CD4-positive, CD25-positive, alpha-beta regulatory T cell (primary cell): ENCODE results near the gene ZFYVE21. TPM values are rescaled to one million over a fixed set of nuclear protein-coding genes. Genes with fewer than 3 reads are reported as not detected.

Experiments used
- ATAC-seq, 2 donors: fragments of 150-1000 bp; cut with Tn5 transposase; one replicate each; pipeline ENCODE4 v1.10.0; 2021; ENCODE audit warnings: low read depth in 2 of 2, moderate number of reproducible peaks in 2 of 2, moderate library complexity in 1 of 2
- DNase-seq, 3 donors: peaks; one replicate each; pipeline versions ENCODE4 v3.0.0 to v3.0.0-alpha.2; 2012 to 2022; ENCODE audit warnings: mixed read lengths in 1 of 3
- H3K27ac ChIP-seq: one replicate; pipeline ENCODE4 v1.7.0; 2013; ENCODE audit warnings: mild to moderate bottlenecking, low read length; ENCODE audit not compliant: insufficient read depth, poor library complexity, severe bottlenecking
- H3K27me3 ChIP-seq: one replicate; pipeline ENCODE4 v1.7.0; 2013; ENCODE audit warnings: low read length; ENCODE audit not compliant: control insufficient read depth, insufficient read depth
- H3K36me3 ChIP-seq: one replicate; pipeline ENCODE4 v1.7.0; 2013; ENCODE audit warnings: mild to moderate bottlenecking, low read length, moderate library complexity; ENCODE audit not compliant: control insufficient read depth, insufficient read depth
- H3K4me1 ChIP-seq: 2 replicates; pipeline ENCODE4 v1.7.0; 2013; ENCODE audit warnings: mild to moderate bottlenecking, low read length; ENCODE audit not compliant: insufficient read depth, control insufficient read depth, poor library complexity, severe bottlenecking
- H3K4me3 ChIP-seq: one replicate; pipeline ENCODE4 v1.7.0; 2013; ENCODE audit warnings: low read depth, mild to moderate bottlenecking, low read length, moderate library complexity
- H3K9me3 ChIP-seq, 2 experiments: 1 replicate in 1 of 2; 2 replicates in 1 of 2; pipeline ENCODE4 v1.7.0; 2013; ENCODE audit warnings: low read length in 2 of 2, mild to moderate bottlenecking in 1 of 2, moderate library complexity in 1 of 2; ENCODE audit not compliant: control insufficient read depth in 2 of 2
- H3K27ac Mint-ChIP-seq, 3 donors: one replicate each; pipeline ENCODE4 v1.8.0; 2020 to 2022; ENCODE audit warnings: mild to moderate bottlenecking in 3 of 3, mixed read lengths in 3 of 3, moderate library complexity in 2 of 3
- H3K27me3 Mint-ChIP-seq: one replicate; pipeline ENCODE4 v1.8.0; 2022; ENCODE audit warnings: mild to moderate bottlenecking, mixed read lengths
- H3K36me3 Mint-ChIP-seq: one replicate; pipeline ENCODE4 v1.8.0; 2020; ENCODE audit warnings: mixed read lengths
- H3K4me1 Mint-ChIP-seq, 4 donors: one replicate each; pipeline ENCODE4 v1.8.0; 2020 to 2022; ENCODE audit warnings: mixed read lengths in 4 of 4, mild to moderate bottlenecking in 1 of 4
- H3K4me3 Mint-ChIP-seq, 4 donors: one replicate each; pipeline ENCODE4 v1.8.0; 2020 to 2022; ENCODE audit warnings: mild to moderate bottlenecking in 4 of 4, mixed read lengths in 4 of 4, moderate library complexity in 3 of 4
- H3K9me3 Mint-ChIP-seq, 7 donors: one replicate each; pipeline ENCODE4 v1.8.0; 2020 to 2022; ENCODE audit warnings: mixed read lengths in 7 of 7, mild to moderate bottlenecking in 3 of 7, moderate library complexity in 2 of 7
- polyA plus RNA-seq, 4 donors: library from polyadenylated mRNA; unstranded; fragments of 300-500 nt; fragmentation: Illumina TruSeq; gene quantifications; one replicate each; pipeline ENCODE4 v1.2.3, GENCODE V29; 2021
- total RNA-seq: library from RNA; stranded (reverse); gene quantifications from one replicate; pipeline ENCODE4 v1.2.3, GENCODE V29; 2022

The ZFYVE21 gene
- total and polyA plus RNA-seq, 5 donors from 2014 or later = 12.1 to 25.0 (median 15.1) TPM

DNA sequence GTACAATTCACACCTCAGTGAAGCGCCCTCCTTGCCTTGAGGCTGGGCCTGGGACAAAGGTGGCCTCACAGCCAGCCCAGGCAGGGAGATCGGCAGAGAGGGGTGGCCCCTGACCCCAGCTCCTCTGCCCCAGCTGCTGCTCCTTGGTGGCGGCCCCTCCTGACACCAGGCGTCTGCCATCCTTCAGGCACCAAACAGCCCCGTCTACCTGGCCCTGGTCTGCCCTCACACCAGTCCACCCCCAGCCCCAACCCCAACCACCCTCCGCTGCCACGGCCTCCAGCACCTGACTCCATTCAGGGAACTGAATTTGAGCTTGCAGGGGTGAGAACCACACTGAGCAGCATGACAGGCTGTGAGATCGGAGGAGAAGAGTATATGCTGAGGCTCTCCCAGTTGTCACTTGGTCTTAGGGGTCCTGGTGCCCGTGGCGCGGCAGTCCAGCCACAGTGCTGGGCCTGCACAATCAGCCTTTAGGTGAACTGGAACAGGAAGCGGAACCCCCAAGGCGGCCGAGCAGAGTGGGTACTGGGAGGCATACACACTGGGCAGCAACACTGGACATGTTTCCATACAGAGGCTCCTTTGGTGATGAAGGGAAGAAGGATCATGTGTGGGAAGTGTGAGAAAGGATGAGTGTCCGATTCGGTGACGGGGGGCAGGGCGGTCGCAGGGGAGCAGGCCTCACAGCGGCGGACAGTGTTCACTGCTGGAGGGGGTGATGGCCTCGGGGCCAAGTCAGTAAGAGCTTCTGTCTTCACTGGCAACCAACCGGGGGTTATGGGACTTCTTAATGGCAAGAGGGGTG, 18.7 kb downstream of the ZFYVE21 start:
- no peak overlapping the region for H3K27ac ChIP-seq
- peak in 1 of 2 donors; percentile 6 for ATAC-seq
- Mint-ChIP-seq H3K9me3 (no peaks in the 10 kb centered on the region), H3K27me3 (no peaks in the 10 kb centered on the region), H3K27ac (peak overlapping the region in 2 of 3 donors; percentile 15 to 48), H3K4me3 (no peak overlapping the region), H3K36me3 (peaks cover 30% of the 10 kb centered on the region), H3K4me1 (no peaks in the 10 kb centered on the region)
- no peak overlapping the region for H3K4me3 ChIP-seq
- H3K4me1 ChIP-seq = no peaks in the 10 kb centered on the region
- no peak for DNase-seq
- H3K36me3 ChIP-seq = peaks cover 27% of the 10 kb centered on the region
- H3K27me3 ChIP-seq = no peaks in the 10 kb centered on the region
- H3K9me3 ChIP-seq = no peaks in the 10 kb centered on the region

DNA sequence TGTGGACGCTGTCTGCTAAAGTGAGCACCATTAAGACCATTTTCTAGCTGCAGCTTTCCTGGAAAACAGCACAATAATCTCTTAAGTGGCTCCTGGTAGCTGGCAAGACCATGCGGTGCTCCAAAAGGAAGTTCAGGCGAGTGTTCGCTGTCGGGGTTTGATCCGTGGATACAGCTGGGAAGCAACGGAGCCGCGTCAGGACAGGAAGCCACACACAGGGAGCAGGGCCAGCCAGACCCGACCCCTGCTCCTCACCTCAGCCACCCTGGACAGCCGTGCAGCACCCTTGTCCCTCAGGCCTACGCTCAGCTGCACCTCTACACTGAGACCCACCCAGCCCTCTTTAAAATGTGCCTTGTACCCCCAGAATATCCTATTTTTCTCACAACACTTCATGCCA, 19.4 kb downstream of the ZFYVE21 start:
- Histone ChIP-seq H3K4me1 (no peaks in the 10 kb centered on the region), H3K4me3 (no peak overlapping the region), H3K27ac (no peak overlapping the region), H3K36me3 (peaks cover 26% of the 10 kb centered on the region), H3K9me3 (no peaks in the 10 kb centered on the region), H3K27me3 (no peaks in the 10 kb centered on the region)
- DNase-seq (no peak), ATAC-seq (no peak)
- Mint-ChIP-seq H3K27ac (peak overlapping the region in 2 of 3 donors; percentile 15 to 33), H3K4me3 (no peak overlapping the region), H3K4me1 (no peaks in the 10 kb centered on the region), H3K36me3 (peaks cover 24% of the 10 kb centered on the region), H3K9me3 (no peaks in the 10 kb centered on the region), H3K27me3 (no peaks in the 10 kb centered on the region)

DNA sequence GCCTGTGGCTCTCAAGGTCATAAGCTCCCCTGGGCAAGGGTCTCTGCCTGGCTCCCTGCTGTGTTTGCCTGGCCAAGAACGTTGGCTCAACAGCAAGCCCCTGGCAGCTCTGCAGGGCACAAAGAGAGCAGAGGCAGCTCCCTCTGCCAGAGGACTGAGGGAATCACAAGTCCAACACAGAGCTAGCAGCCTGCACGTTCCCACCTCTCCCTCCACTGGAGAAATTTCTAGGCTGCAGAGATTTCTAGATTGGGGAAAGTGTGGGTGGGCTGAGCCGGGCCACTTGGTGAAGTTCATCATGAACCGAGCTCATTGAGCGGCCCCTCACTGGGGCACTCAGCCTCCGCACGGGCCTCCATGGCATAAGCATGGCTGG, 19.8 kb downstream of the ZFYVE21 start:
- H3K27ac ChIP-seq = no peak overlapping the region
- peaks cover 26% of the 10 kb centered on the region for H3K36me3 Mint-ChIP-seq
- no peaks in the 10 kb centered on the region for H3K4me1 Mint-ChIP-seq
- peak overlapping the region in 1 of 3 donors; percentile 15 for H3K27ac Mint-ChIP-seq
- peaks cover 26% of the 10 kb centered on the region for H3K36me3 ChIP-seq
- DNase-seq (no peak), ATAC-seq (no peak)
- no peak overlapping the region for H3K4me3 ChIP-seq
- H3K9me3 ChIP-seq = no peaks in the 10 kb centered on the region
- H3K4me3 Mint-ChIP-seq = no peak overlapping the region
- H3K27me3 Mint-ChIP-seq = no peaks in the 10 kb centered on the region
- no peaks in the 10 kb centered on the region for H3K4me1 ChIP-seq
- H3K27me3 ChIP-seq = no peaks in the 10 kb centered on the region
- H3K9me3 Mint-ChIP-seq = no peaks in the 10 kb centered on the region

DNA sequence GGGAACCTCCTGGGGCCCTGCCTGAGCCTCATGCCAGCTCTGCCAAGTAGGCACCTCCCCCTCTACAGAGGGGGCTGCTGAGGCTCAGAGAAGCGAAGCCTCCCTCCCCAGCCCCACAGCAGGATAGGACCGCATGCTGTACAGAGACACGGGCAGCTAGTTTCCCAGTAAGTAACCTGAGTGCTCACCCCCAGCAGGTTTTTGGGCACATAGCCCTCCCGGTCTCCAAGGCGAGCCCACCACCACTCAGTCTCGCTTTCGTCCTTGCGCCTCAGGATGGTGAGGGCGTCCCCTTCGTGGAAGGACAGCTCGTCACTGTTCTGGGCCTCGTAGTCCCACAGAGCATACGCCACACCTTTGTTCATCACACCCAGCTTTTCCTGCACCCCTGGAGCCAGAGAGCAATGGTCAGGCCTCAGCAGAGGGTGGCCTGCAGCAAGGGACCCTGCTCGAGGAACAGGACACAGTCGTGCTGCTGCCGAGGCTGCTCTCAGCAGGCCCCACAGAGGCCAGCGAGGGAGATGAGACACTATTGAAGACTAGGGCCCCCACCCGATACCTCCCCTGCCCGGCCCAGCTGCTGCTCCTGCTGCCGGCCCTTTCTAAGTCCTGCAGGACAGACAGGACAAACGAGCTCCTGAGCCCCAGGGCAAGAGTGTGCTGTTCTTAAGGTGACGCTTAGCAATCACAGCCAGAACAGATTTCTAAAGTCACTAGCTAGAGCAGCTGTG, 20.4 kb downstream of the ZFYVE21 start:
- Mint-ChIP-seq H3K4me1 (no peaks in the 10 kb centered on the region), H3K27ac (no peak overlapping the region), H3K9me3 (no peaks in the 10 kb centered on the region), H3K27me3 (no peaks in the 10 kb centered on the region), H3K36me3 (peaks cover 29% of the 10 kb centered on the region), H3K4me3 (no peak overlapping the region)
- DNase-seq = no peak
- no peak overlapping the region for H3K27ac ChIP-seq
- peaks cover 26% of the 10 kb centered on the region for H3K36me3 ChIP-seq
- no peaks in the 10 kb centered on the region for H3K27me3 ChIP-seq
- ATAC-seq = no peak
- no peak overlapping the region for H3K4me3 ChIP-seq
- no peaks in the 10 kb centered on the region for H3K9me3 ChIP-seq
- no peaks in the 10 kb centered on the region for H3K4me1 ChIP-seq

DNA sequence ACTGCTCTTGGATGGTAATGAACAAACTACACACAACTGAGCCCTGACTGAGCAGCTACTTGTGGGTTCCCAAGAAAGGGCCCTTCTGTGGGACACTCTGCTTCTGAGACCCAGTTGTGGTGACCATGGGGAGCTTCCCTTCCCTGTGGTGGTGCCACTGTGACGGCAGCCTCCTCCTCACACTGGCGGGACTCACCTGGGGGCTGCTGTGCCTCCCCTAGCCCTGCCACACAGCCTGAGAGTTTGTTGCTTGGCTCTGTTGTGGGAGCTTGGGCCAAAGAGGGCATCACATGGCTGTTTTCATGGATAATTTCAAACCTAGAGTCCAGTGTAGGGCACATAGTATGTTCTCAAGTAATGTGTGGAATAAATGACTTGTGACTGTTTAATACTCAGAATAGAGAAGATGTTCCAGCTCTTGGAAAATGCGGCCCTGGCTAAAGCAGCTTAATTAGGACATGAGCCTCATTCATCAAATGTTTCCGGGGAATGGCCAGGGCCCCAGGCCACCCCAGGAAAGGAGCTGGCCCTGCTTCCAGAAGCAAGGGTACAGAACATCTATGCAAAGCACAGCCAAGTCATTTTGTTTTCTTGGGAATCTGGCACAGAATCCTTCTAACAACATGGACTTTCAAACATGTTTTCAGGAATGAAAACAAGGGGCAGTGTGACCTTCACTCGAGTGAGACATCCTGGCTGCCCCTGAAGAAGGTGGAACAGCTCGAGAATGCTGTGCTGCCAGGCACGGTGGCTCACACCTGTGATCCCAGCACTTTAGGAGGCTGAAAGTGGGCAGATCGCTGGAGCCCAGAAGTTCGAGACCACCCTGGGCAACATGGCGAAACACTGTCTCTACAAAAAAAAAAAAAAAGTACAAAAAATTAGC, 21.2 kb downstream of the ZFYVE21 start:
- H3K27ac Mint-ChIP-seq = no peak overlapping the region
- DNase-seq = no peak

DNA sequence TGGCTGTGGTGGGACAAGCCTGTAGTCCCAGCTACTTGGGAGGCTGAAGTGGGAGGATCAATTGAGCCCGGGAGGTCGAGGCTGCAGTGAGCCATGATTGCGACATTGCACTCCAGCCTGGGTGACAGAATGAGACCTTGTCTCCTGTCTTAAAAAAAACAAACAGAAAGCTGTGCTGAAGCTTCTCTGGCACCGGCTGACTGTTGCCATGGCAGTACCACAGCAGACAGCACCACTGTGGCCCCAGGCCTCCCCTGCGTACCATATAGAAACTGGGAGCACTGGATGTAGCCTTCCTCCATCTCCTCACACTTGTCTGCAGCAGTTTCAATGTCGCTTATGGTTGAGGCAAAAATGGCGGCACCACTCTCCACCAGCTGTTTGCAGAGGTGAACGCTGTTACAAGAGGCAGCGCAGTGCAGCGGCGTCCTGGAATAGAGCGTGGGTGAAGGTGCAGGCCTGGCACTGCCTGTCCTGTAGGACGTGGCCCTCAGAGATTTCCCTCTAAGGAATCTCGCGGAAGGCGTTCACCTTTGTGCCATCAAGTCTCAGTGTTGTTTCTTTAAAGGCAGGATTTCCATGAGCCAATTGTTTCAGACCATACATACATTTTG, 21.9 kb downstream of the ZFYVE21 start:
- Mint-ChIP-seq H3K36me3 (peaks cover 29% of the 10 kb centered on the region), H3K4me3 (no peak overlapping the region), H3K4me1 (no peaks in the 10 kb centered on the region), H3K27ac (no peak overlapping the region), H3K27me3 (no peaks in the 10 kb centered on the region), H3K9me3 (no peaks in the 10 kb centered on the region)
- Histone ChIP-seq H3K9me3 (no peaks in the 10 kb centered on the region), H3K27ac (no peak overlapping the region), H3K27me3 (no peaks in the 10 kb centered on the region), H3K4me1 (no peaks in the 10 kb centered on the region), H3K36me3 (peaks cover 29% of the 10 kb centered on the region), H3K4me3 (no peak overlapping the region)
- no peak for ATAC-seq
- no peak for DNase-seq

More for the DNA sequence above, 21.2 kb downstream of the ZFYVE21 start:
- Mint-ChIP-seq H3K9me3 (no peaks in the 10 kb centered on the region), H3K4me3 (no peak overlapping the region), H3K27me3 (no peaks in the 10 kb centered on the region), H3K4me1 (no peaks in the 10 kb centered on the region), H3K36me3 (peaks cover 29% of the 10 kb centered on the region)
- no peaks in the 10 kb centered on the region for H3K27me3 ChIP-seq
- no peaks in the 10 kb centered on the region for H3K4me1 ChIP-seq
- peaks cover 26% of the 10 kb centered on the region for H3K36me3 ChIP-seq
- H3K27ac ChIP-seq = no peak overlapping the region
- no peak for ATAC-seq
- no peaks in the 10 kb centered on the region for H3K9me3 ChIP-seq
- no peak overlapping the region for H3K4me3 ChIP-seq

DNA sequence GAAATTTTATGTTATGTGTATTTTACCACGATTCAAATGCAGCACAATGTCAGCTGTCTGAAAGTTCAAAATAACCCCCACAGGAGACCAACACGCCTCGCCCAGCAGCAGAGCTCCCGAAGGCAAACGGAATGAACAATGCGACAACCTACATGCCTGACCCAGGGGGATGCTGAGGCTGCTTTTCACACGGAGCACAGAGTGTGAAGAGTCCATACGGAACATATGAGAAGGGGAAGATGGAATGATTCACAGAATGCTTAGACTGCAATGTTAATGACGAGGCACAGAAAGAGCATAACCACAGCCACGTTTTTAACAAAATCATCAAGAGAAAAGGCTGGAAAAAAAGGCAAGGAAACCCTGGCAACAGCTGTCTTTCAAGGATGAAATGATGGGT, 22.6 kb downstream of the ZFYVE21 start:
- no peak for ATAC-seq
- peaks cover 32% of the 10 kb centered on the region for H3K36me3 Mint-ChIP-seq
- Histone ChIP-seq H3K27me3 (no peaks in the 10 kb centered on the region), H3K9me3 (no peaks in the 10 kb centered on the region), H3K4me3 (no peak overlapping the region), H3K36me3 (peaks cover 23% of the 10 kb centered on the region), H3K27ac (no peak overlapping the region), H3K4me1 (no peaks in the 10 kb centered on the region)
- H3K4me3 Mint-ChIP-seq = no peak overlapping the region
- H3K27ac Mint-ChIP-seq = no peak overlapping the region
- no peak for DNase-seq
- H3K4me1 Mint-ChIP-seq = no peaks in the 10 kb centered on the region
- no peaks in the 10 kb centered on the region for H3K27me3 Mint-ChIP-seq
- H3K9me3 Mint-ChIP-seq = no peaks in the 10 kb centered on the region
